HFFc6 (cell line): ENCODE results near the gene MAD1L1. TPM values are rescaled to one million over a fixed set of nuclear protein-coding genes. Genes with fewer than 3 reads are reported as not detected.

Experiments
- DNase-seq: peaks from one replicate; pipeline ENCODE4 v3.0.0-alpha.2; 2018
- H3K27ac Mint-ChIP-seq: 2 replicates; pipeline ENCODE4 v1.8.0; 2020; ENCODE audit warnings: mild to moderate bottlenecking, mixed read lengths
- H3K27me3 Mint-ChIP-seq: 2 replicates; pipeline ENCODE4 v1.8.0; 2021; ENCODE audit warnings: mild to moderate bottlenecking, moderate library complexity, mixed read lengths; ENCODE audit not compliant: insufficient read depth
- H3K36me3 Mint-ChIP-seq: 2 replicates; pipeline ENCODE4 v1.8.0; 2021; ENCODE audit warnings: low read depth, mixed read lengths
- H3K4me1 Mint-ChIP-seq: 2 replicates; pipeline ENCODE4 v1.8.0; 2020; ENCODE audit warnings: low read depth, mixed read lengths
- H3K4me3 Mint-ChIP-seq: 2 replicates; pipeline ENCODE4 v1.8.0; 2020; ENCODE audit warnings: mild to moderate bottlenecking, moderate library complexity, mixed read lengths
- H3K9me3 Mint-ChIP-seq: 2 replicates; pipeline ENCODE4 v1.8.0; 2020; ENCODE audit warnings: mild to moderate bottlenecking, mixed read lengths
- CTCF ChIP-seq: fragments of 200-600 bp; sonication (generic); IDR thresholded peaks from 2 replicates; pipeline ENCODE4 v1.5.0; 2021; ENCODE audit warnings: antibody characterized with exemption, mild to moderate bottlenecking
- total RNA-seq, 6 experiments: library from RNA; stranded (reverse); fragmentation: NEBNext Ultra II Directional; extraction: Animal tissue kit (Norgen Biotek cat#: 25700); gene quantifications; 2 replicates in 1 of 6; 3 replicates in 5 of 6; pipeline ENCODE4 v1.2.3, GENCODE V29; 2021

Gene MAD1L1
- total RNA-seq, 6 experiments from 2014 or later = 34.6 to 44.8 (median 40.2) TPM

- Mint-ChIP-seq H3K36me3 (peaks cover 15% of the 10 kb centered on the region), H3K27me3 (no peaks in the 10 kb centered on the region), H3K4me3 (no peak overlapping the region), H3K9me3 (no peaks in the 10 kb centered on the region), H3K4me1 (no peaks in the 10 kb centered on the region), H3K27ac (peak overlapping the region; percentile 16; the same call in 1 of the 2 replicates)
- TF ChIP-seq CTCF = no peak
- DNase-seq = no peak
These were observed 26.7 kb upstream of the MAD1L1 start for GRCh38 chr7:2259480-2259879.

- H3K36me3 Mint-ChIP-seq = peaks cover 8% of the 10 kb centered on the region; the same call in 1 of the 2 replicates
- H3K9me3 Mint-ChIP-seq = no peaks in the 10 kb centered on the region
- no peak for TF ChIP-seq CTCF
- H3K27me3 Mint-ChIP-seq = no peaks in the 10 kb centered on the region
- no peaks in the 10 kb centered on the region for H3K4me1 Mint-ChIP-seq
- no peak overlapping the region for H3K4me3 Mint-ChIP-seq
- no peak for DNase-seq
- no peak overlapping the region for H3K27ac Mint-ChIP-seq
These were observed 26.1 kb upstream of the MAD1L1 start for GRCh38 chr7:2258661-2259365.

- no peak for TF ChIP-seq CTCF
- no peak for DNase-seq
- Mint-ChIP-seq H3K4me3 (no peak overlapping the region), H3K36me3 (peaks cover 8% of the 10 kb centered on the region; the same call in 1 of the 2 replicates), H3K9me3 (no peaks in the 10 kb centered on the region), H3K4me1 (no peaks in the 10 kb centered on the region), H3K27ac (no peak overlapping the region), H3K27me3 (no peaks in the 10 kb centered on the region)
These were observed 24.9 kb upstream of the MAD1L1 start for GRCh38 chr7:2257651-2258050.

- no peak overlapping the region for H3K4me3 Mint-ChIP-seq
- no peaks in the 10 kb centered on the region for H3K27me3 Mint-ChIP-seq
- no peaks in the 10 kb centered on the region for H3K4me1 Mint-ChIP-seq
- peaks cover 8% of the 10 kb centered on the region; the same call in 1 of the 2 replicates for H3K36me3 Mint-ChIP-seq
- no peak for TF ChIP-seq CTCF
- H3K9me3 Mint-ChIP-seq = no peaks in the 10 kb centered on the region
- DNase-seq = no peak
- H3K27ac Mint-ChIP-seq = no peak overlapping the region
These were observed 24.4 kb upstream of the MAD1L1 start for GRCh38 chr7:2257046-2257551.

- H3K27me3 Mint-ChIP-seq = no peaks in the 10 kb centered on the region
- no peak overlapping the region for H3K27ac Mint-ChIP-seq
- TF ChIP-seq CTCF = no peak
- no peak for DNase-seq
- no peak overlapping the region for H3K4me3 Mint-ChIP-seq
- no peaks in the 10 kb centered on the region for H3K4me1 Mint-ChIP-seq
- no peaks in the 10 kb centered on the region for H3K9me3 Mint-ChIP-seq
- H3K36me3 Mint-ChIP-seq = peaks cover 8% of the 10 kb centered on the region; the same call in 1 of the 2 replicates
These were observed 23.7 kb upstream of the MAD1L1 start for GRCh38 chr7:2256306-2257045.
